Bronchial epithelial cell (primary cell): ENCODE measurements around the gene ZNF407. TPM values are rescaled to one million over a fixed set of nuclear protein-coding genes. Genes with fewer than 3 reads are reported as not detected.

Experiments used
- DNase-seq: peaks from one replicate; pipeline ENCODE4 v3.0.0-alpha.2; 2010; ENCODE audit warnings: low read depth
- FAIRE-seq: peaks from 2 replicates; lab custom pipeline; 2011; peaks lifted over from hg19 to GRCh38; lab: Jason Lieb, UNC
- H3K27me3 ChIP-seq: 2 replicates; pipeline ENCODE4 v1.5.1; 2011; ENCODE audit warnings: low read length; ENCODE audit not compliant: control insufficient read depth, insufficient read depth
- H3K36me3 ChIP-seq: 2 replicates; pipeline ENCODE4 v1.5.1; 2011; ENCODE audit warnings: low read length; ENCODE audit not compliant: control insufficient read depth, insufficient read depth
- H3K4me3 ChIP-seq: 2 replicates; pipeline ENCODE4 v1.5.1; 2011; ENCODE audit warnings: mild to moderate bottlenecking, low read depth, low read length, control low read depth
- total RNA-seq: library from RNA; depleted of rRNA; stranded (reverse); fragments of >200 nt; gene quantifications from 2 replicates; pipeline ENCODE4 v1.2.1, GENCODE V29; 2014
- TF ChIP-seq, protein P1 (sequence below): IDR thresholded peaks from 2 replicates; pipeline ENCODE4 v1.5.1; 2011; ENCODE audit warnings: mild to moderate bottlenecking, moderate library complexity, low read length, control low read depth, inconsistent platforms; ENCODE audit not compliant: insufficient read depth, severe bottlenecking

Gene ZNF407
- total RNA-seq, 1 donor from 2014 or later, result 10.0 TPM

DNA sequence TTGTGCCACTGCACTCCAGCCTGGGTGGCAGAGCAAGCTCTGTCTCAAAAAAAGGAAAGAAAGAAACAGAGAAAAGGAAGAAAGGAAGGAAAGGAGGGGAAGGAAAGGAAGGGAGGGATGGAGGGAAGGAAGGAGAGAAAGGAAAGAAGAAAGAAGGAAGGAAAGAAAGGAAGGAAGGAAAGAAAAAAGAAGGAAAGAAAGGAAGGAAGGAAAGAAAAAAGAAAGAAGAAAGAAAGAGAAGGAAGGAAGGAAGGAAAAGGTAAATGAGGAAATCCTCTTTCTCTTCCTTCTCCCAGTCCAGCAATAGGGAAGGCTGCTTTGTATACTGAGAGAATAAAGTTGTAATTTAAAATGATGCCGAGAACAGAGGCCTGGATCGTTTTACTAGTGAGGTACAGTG lies 22.8 kb upstream of the ZNF407 start:
- no peak for FAIRE-seq
- Histone ChIP-seq H3K27me3 (no peaks in the 10 kb centered on the region), H3K36me3 (no peaks in the 10 kb centered on the region), H3K4me3 (no peak overlapping the region)
- TF ChIP-seq, protein P1, sequence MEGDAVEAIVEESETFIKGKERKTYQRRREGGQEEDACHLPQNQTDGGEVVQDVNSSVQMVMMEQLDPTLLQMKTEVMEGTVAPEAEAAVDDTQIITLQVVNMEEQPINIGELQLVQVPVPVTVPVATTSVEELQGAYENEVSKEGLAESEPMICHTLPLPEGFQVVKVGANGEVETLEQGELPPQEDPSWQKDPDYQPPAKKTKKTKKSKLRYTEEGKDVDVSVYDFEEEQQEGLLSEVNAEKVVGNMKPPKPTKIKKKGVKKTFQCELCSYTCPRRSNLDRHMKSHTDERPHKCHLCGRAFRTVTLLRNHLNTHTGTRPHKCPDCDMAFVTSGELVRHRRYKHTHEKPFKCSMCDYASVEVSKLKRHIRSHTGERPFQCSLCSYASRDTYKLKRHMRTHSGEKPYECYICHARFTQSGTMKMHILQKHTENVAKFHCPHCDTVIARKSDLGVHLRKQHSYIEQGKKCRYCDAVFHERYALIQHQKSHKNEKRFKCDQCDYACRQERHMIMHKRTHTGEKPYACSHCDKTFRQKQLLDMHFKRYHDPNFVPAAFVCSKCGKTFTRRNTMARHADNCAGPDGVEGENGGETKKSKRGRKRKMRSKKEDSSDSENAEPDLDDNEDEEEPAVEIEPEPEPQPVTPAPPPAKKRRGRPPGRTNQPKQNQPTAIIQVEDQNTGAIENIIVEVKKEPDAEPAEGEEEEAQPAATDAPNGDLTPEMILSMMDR, result no peak
- DNase-seq, result no peak

DNA sequence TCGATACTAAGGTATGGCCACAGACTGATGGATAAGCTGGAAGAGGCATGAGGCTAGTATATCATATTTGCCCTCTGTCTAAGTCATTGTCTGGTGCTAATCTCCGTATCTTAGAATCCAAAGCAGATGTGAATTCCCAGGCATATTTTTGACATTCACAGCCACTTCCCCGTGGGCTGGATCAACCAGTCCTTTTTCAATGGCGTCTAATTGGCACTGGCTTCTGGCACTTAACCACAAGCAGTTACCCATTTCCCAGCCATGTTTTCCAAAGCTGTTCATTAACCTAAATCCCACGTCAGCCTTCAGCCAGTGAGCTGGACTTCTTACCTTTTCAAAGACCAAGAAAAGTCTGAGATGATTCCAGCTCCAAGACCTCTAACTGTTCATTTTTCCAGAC lies 20.7 kb upstream of the ZNF407 start:
- FAIRE-seq (no peak), DNase-seq (no peak)
- Histone ChIP-seq H3K36me3 (no peaks in the 10 kb centered on the region), H3K4me3 (no peak overlapping the region), H3K27me3 (no peaks in the 10 kb centered on the region)
- TF ChIP-seq, protein P1, result no peak

DNA sequence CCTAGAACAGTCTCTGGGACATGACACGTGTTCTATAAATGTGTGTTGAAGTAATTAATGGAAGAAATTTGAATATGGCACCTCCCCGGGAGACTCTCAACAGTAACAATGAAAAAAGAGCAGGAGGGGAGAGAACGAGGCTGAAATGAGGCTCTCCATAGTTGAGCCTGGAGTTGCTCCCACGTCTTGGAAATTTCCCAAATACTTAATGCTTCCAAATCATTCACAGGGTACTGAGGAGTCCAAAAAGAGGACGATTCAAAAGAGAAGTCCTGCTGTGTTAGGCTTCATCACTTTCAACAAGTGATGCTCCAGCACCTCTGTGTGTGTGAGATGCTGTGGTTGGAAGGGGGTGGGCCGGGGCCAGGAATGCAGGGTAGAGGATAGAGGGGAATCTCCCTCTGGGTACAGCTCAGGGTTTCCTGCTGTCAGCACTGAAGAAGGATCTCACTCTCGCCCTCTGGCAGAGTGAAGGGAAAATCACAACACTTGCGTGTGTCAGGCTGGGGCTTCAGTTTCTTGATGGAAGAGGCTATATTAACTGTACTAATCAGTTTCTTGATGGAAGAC lies 18.1 kb upstream of the ZNF407 start:
- FAIRE-seq, result no peak
- Histone ChIP-seq H3K4me3 (no peak overlapping the region), H3K27me3 (no peaks in the 10 kb centered on the region), H3K36me3 (no peaks in the 10 kb centered on the region)
- TF ChIP-seq, protein P1, result no peak
- no peak for DNase-seq

DNA sequence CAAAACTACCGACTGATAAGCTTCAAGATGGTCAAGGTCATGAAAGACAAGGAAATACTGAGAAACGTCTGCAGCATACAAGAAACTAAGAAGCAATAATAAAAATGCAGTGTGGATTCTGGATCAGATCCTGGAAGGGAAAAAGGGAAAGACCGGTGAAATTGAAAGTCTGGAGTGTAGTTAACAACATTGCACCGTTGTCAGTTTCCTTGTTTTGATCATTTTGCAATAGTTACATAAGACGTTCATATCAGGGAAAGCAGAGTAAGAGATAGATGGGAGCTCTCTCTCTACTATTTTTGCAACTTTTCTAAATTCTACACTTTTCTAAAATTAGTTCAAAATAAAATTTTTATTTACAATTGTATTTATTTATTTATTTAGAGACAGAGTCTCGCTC lies 15.0 kb upstream of the ZNF407 start:
- Histone ChIP-seq H3K36me3 (no peaks in the 10 kb centered on the region), H3K4me3 (no peak overlapping the region), H3K27me3 (no peaks in the 10 kb centered on the region)
- TF ChIP-seq, protein P1, result no peak
- DNase-seq (no peak), FAIRE-seq (no peak)

DNA sequence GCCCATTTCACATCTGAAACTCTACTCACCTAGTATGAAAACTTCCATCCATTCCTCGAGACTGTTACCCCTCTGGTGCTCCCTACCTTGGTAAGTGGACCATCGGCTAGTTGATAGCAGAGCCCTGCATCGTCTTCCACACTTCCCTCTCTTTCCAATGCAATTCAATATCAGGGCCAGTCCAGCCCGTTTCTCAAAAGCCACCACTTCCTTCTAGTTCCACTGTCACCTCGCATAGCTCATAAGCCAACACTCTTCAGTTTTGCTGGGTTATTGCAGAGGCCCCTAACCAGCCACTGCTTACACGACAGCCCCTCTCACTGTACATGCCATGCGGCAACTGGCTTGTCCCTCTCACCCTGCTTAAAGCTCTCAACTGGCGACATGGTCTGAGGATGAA lies 10.2 kb upstream of the ZNF407 start:
- Histone ChIP-seq H3K4me3 (no peak overlapping the region), H3K27me3 (no peaks in the 10 kb centered on the region), H3K36me3 (no peaks in the 10 kb centered on the region)
- TF ChIP-seq, protein P1, result no peak
- FAIRE-seq (no peak), DNase-seq (no peak)

DNA sequence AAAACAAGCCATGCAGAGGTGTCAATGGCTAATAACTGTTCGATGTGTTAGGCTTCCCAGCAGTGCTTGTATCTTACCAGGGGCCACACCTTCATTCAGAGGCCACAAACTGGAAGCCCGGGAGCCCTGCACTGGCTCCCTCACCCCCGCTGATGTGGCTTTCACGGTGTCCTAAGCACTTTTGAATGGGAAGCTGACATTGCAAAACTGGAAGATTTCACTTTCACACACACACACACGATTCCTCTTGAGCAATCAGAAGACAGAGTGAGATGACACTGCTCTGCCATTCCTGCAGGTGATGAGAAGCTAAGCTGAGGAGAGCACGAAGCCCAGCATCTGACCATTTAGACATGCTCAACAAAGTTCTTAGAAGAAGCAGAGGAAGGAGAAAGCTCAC lies 8.6 kb upstream of the ZNF407 start:
- TF ChIP-seq, protein P1, result no peak
- DNase-seq (no peak), FAIRE-seq (no peak)
- H3K27me3 ChIP-seq, result no peaks in the 10 kb centered on the region
- H3K4me3 ChIP-seq, result no peak overlapping the region
- no peaks in the 10 kb centered on the region for H3K36me3 ChIP-seq
